Stimulated activated CD8-positive, alpha-beta memory T cell treated with anti-CD3 and anti-CD28 coated beads, Interleukin-12 subunit alpha, Interleukin-12 subunit beta, amount 100 ng/mL, for 24 hours (primary cell): ENCODE results near the gene PHACTR1.
"Not testable (repeated sequence)": the region's sequence is repeated elsewhere in the genome, so short reads cannot be mapped to it uniquely, and the experiment has no call there.

Source experiments
- DNase-seq: peaks from one replicate; pipeline ENCODE4 v3.0.0-alpha.2; 2020; ENCODE audit errors: extremely low read depth

Gene PHACTR1

GRCh38 chr6:13237318-13237717 is 520.8 kb downstream of the PHACTR1 start:
- no peak for DNase-seq

GRCh38 chr6:13238017-13238416 is 521.5 kb downstream of the PHACTR1 start:
- no peak for DNase-seq

- DNase-seq: no peak
These were observed 522.2 kb downstream of the PHACTR1 start for GRCh38 chr6:13238640-13239216.

- DNase-seq: no peak
These were observed 523.2 kb downstream of the PHACTR1 start for GRCh38 chr6:13239530-13240455.

GRCh38 chr6:13241364-13241763 is 524.8 kb downstream of the PHACTR1 start:
- DNase-seq: no peak

DNA sequence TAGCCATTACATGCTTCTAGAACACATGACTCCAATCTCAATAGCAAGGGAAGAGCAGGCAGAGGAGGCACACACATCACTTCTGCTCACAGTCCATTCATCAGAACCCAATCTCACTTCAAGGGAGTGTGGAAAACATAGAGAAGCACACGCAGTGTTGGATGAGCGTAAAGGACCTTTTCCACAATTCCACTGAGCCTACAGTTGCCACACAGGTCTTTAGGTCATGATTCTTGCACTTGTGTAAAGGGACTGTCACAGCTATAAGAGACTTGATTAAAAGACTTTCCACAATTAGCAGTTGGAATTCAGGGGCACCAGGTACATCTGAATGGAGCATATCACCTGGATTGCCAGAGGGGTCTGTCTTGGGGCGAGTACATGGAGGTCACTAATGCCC is 525.6 kb downstream of the PHACTR1 start:
- no peak for DNase-seq

GRCh38 chr6:13242590-13242989 is 526.0 kb downstream of the PHACTR1 start:
- no peak for DNase-seq

DNA sequence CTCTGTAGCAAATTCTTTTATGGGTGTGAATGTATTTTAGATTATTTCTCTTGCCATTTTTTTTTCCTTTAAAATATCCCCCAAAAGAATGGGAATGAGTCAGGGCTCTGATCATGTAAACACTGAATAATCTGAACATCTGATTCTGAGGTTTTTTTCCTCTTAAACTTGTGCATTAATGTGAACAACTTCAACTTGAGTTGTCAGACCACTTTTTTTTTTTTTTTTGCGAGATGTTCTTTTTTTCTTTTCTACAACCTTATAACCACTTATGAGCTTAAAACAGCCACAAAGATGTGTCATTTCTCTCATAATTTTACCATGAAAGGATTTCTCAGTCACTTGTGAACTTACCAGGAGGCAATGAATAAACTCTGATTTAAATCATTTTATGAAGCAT is 526.5 kb downstream of the PHACTR1 start:
- DNase-seq: no peak

DNA sequence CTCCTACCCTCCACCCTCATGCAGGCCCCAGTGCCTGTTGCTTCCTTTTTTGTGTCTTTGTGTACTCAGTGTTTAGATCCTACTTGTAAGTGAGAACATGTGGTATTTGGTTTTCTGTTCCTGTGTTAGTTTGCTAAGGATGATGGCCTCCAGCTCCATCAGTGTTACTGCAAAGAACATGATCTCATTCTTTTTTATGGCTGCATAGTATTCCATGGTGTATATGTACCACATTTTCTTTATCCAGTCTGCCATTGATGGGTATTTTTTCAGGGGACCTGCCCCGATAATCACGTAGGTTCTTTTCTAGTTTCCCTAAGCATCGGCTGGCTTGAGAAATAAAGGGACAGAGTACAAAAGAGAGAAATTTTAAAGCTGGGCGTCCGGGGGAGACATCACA is 527.2 kb downstream of the PHACTR1 start:
- DNase-seq: not testable (repeated sequence)

DNA sequence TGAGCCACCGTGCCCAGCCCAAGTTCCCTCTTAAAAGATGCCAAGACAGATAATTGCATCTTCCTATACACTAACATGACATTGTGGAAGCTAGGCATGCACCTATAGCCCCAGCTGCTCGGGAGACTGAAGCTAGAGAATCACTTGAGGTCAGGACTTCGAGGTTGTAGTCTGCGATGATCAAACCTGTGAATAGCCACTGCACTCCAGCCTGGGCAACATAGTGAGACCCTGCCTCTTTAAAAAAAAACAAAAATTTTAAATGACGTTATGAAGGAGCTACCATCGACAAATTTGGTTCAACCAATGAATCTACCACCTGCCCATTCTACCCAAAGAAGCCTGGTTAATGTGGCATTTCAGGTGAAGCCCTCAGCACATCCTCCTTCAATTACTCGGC is 531.1 kb downstream of the PHACTR1 start:
- DNase-seq: no peak

GRCh38 chr6:13248053-13248452 is 531.5 kb downstream of the PHACTR1 start:
- DNase-seq: no peak

DNA sequence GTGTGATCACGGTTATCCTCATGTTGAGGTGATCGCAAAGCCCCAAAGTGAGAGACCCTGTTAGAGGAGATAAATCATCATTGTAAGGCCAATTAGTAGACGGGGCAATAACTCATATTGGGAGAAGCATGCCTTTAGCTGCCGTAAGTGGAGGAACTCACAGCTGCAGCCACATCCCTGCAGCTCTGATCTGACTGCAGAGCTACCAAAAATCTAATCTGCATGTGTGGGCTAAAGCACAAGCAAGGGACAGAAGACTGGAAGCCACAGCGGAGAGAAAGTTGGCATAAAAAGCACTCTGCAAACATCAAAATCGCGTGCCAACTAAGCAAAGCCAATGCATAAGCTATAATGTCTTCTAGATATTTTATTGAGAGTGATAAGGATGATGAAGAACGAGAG is 532.0 kb downstream of the PHACTR1 start:
- DNase-seq: no peak

DNA sequence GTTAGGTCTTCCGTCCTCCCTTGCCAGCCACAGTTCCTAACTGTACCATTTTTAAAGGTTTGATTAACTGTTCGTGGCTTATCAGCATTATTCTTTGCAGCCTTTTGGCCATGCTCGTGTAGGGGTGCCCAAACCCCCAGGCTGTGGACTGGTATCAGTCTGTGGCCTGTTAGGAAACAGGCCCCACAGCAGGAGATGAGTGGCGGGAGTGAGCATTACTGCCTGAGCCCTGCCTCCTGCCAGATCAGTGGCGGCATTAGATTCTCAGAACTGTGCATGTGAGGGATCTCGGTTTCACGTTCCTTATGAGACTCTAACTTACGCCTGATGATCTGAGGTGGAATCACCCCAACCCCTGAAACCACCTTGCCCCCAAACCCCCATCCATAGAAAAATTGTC is 532.4 kb downstream of the PHACTR1 start:
- no peak for DNase-seq

DNA sequence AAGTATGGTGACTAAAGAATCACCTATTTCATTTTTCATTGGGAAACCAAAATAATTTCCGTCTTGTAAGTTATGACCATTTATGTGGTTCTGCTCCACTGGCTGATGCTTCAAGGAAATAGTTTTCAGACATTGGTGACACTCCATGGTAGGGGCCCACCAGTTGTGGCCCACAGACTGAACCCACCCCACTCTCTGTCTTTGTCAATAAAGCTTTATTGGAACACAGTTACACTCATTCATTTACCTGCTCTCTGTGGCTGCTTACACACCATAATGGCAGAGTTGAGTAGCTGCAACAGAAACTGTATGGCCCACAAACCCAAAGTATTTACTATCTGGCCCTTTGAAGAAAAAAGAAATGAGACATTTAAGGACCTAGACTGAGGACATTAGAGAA is 533.2 kb downstream of the PHACTR1 start:
- no peak for DNase-seq

GRCh38 chr6:13250703-13251102 is 534.1 kb downstream of the PHACTR1 start:
- DNase-seq: no peak

DNA sequence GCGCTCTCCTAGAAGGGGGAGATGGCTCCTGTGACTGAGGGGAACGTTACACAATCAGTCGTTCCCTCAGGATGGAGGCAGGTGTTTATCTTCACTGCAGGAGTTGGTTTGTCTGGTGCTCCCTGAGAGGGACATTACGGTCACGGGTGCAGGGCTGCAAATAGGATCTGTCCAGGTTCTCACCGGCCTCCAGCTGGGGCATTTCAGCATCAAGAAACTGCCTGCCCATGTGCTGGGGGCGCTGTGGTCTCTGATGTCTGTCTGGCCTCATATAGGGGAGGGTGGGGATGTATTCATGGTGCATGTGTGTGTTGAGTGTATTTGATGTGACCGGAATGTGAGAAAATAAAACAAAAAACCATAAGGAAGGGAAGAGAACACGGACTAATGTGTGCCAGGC is 534.7 kb downstream of the PHACTR1 start:
- DNase-seq: no peak

GRCh38 chr6:13252790-13253189 is 536.2 kb downstream of the PHACTR1 start:
- DNase-seq: no peak

DNA sequence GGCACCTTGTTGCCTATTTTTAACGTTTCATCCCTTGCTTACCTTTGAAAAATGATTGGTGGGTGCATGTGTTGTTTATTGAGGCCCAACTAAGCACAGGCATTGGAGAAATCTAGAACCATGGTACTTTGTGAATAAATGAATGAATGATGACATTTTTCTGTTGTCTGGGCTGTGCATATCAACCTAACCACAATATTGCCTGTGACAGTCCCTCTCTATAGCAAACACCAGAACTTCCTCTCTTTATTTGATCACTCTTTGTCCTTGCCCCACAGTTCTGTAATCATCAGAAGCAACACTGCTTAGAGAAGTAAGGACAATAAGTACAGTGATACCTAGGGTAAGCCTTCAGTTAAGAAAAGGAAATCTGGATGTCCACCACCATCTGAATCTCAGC is 536.7 kb downstream of the PHACTR1 start:
- DNase-seq: no peak

DNA sequence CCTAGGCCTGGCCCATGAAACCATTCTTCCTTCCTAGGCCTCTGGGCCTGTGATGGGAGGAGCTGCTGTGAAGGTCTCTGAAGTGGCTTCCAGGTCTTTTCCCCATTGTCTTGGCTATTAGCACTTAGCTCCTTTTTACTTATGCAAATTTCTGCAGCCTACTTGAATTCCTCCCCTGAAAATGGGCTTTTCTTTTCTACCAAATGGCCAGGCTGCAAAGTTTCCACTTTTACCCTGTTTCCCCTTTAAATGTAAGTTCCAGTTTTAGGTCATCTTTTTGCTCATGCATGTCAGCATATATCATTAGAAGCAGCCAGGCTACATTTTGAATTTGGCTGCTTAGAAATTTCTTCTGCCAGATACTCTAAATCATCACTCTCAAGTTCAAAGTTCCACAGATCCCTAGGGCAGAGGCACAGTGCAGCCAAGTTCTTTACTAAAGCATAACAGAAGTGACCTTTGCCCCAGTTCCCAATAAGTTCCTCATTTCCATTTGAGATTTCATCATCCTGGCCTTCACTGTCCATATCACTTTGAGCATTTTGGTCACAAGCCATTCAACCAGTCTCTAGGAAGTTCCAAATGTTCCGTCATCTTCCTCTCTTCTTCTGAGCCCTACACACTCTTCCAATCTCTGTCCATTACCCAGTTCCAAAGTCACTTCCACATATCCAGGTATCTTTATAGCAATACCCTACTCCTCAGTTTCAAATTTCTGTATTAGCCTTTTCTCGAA is 539.9 kb downstream of the PHACTR1 start:
- no peak for DNase-seq

- no peak for DNase-seq
These were observed 542.8 kb downstream of the PHACTR1 start for GRCh38 chr6:13259393-13259792.

DNA sequence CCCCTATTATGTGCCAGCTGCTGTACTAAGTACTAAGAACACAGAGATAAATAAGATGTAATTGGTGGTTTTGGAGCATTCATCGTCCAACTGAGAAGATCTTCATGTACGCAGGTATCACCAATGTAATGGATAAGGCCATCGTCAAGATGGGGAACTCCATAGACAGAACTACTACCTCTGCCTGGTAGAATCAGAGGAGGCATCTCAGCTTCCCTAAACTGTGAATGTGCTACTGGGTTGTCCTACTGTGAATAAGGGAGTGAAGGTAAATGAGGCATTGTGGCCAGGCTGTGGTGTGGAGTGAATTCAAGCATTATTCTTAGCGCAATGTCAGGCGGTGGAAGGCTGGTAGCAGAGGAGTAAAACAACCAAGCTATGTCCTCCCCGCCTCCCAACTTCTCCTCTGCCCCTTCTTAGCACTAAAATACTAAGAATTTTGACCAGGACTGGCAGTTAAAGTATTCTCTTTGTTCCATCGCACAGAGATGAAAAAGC is 543.6 kb downstream of the PHACTR1 start:
- DNase-seq: no peak

DNA sequence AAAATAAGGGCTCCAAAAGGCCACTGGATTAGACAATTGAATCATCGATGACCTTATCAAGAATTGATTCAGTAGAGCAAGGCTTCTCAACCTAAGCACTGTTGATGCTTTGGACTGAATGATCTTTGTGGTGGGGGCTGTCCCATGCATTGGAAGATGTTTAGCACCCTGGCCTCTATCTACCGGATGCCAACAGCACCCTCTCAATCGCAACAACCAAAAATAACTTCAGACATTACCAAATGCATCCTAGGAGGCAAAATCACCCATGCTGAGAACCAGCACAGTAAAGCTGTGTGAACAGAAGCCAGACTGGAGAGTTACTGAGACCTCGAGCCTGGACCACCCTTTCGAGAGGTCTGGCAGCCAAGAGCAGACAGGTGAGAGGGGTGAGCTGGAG is 544.3 kb downstream of the PHACTR1 start:
- no peak for DNase-seq
